CD8-positive, alpha-beta memory T cell (primary cell): ENCODE results near the gene METTL26. TPM values are rescaled to one million over a fixed set of nuclear protein-coding genes. Genes with fewer than 3 reads are reported as not detected.
A peak's percentile ranks its signal among the peaks of the same experiment; 100 is the strongest.

Source experiments
- CTCF ChIA-PET: fragments of 350-600 bp; sonication (Branson Sonifier 250); formaldehyde crosslinking; loops from one replicate; lab custom pipeline; 2021; ENCODE audit warnings: antibody characterized with exemption; lab: Charles Lee
- POLR2A ChIA-PET: fragments of 350-600 bp; sonication (Branson Sonifier 250); formaldehyde crosslinking; loops from one replicate; lab custom pipeline; 2021; ENCODE audit warnings: antibody characterized with exemption; lab: Charles Lee
- DNase-seq, 5 donors: peaks; one replicate each; pipeline versions ENCODE4 v3.0.0 to v3.0.0-alpha.2; 2020 to 2022; ENCODE audit warnings: mixed read lengths in 1 of 5
- H3K27ac ChIP-seq: one replicate; pipeline ENCODE4 v1.7.0; 2013; ENCODE audit warnings: low read depth, mild to moderate bottlenecking, low read length, moderate library complexity
- H3K27me3 ChIP-seq: 2 replicates; pipeline ENCODE4 v1.7.0; 2013; ENCODE audit warnings: low read length, mild to moderate bottlenecking; ENCODE audit not compliant: insufficient read depth, poor library complexity, severe bottlenecking
- H3K36me3 ChIP-seq: 2 replicates; pipeline ENCODE4 v1.7.0; 2013; ENCODE audit warnings: mild to moderate bottlenecking, low read length, moderate library complexity; ENCODE audit not compliant: insufficient read depth
- H3K4me1 ChIP-seq: 2 replicates; pipeline ENCODE4 v1.7.0; 2013; ENCODE audit warnings: mild to moderate bottlenecking, low read length, moderate library complexity; ENCODE audit not compliant: insufficient read depth
- H3K4me3 ChIP-seq: 2 replicates; pipeline ENCODE4 v1.7.0; 2013; ENCODE audit warnings: mild to moderate bottlenecking, low read length
- H3K9me3 ChIP-seq: 2 replicates; pipeline ENCODE4 v1.7.0; 2013; ENCODE audit warnings: mild to moderate bottlenecking, low read length
- H3K27ac Mint-ChIP-seq, 8 donors: one replicate each; pipeline ENCODE4 v1.8.0; 2020 to 2021; ENCODE audit warnings: mixed read lengths in 8 of 8, mild to moderate bottlenecking in 6 of 8, inconsistent platforms in 3 of 8, moderate library complexity in 3 of 8
- H3K27me3 Mint-ChIP-seq, 2 donors: one replicate each; pipeline ENCODE4 v1.8.0; 2020 to 2021; ENCODE audit warnings: mixed read lengths in 2 of 2, mild to moderate bottlenecking in 1 of 2, moderate library complexity in 1 of 2
- H3K36me3 Mint-ChIP-seq, 3 donors: one replicate each; pipeline ENCODE4 v1.8.0; 2020 to 2021; ENCODE audit warnings: mixed read lengths in 3 of 3, inconsistent platforms in 1 of 3, mild to moderate bottlenecking in 1 of 3
- H3K4me1 Mint-ChIP-seq, 3 donors: one replicate each; pipeline ENCODE4 v1.8.0; 2020 to 2021; ENCODE audit warnings: mixed read lengths in 3 of 3, inconsistent platforms in 1 of 3, mild to moderate bottlenecking in 1 of 3
- H3K4me3 Mint-ChIP-seq, 7 donors: one replicate each; pipeline ENCODE4 v1.8.0; 2020 to 2021; ENCODE audit warnings: mixed read lengths in 7 of 7, mild to moderate bottlenecking in 6 of 7, moderate library complexity in 4 of 7, inconsistent platforms in 2 of 7
- H3K9me3 Mint-ChIP-seq, 5 donors: one replicate each; pipeline ENCODE4 v1.8.0; 2020 to 2022; ENCODE audit warnings: mixed read lengths in 5 of 5, mild to moderate bottlenecking in 3 of 5, moderate library complexity in 2 of 5, inconsistent platforms in 1 of 5
- polyA plus RNA-seq: library from polyadenylated mRNA; unstranded; fragments of 300-500 nt; fragmentation: Illumina TruSeq; gene quantifications from one replicate; pipeline ENCODE4 v1.2.3, GENCODE V29; 2021
- total RNA-seq, 2 experiments: library from RNA; stranded (reverse); gene quantifications; one replicate each; pipeline ENCODE4 v1.2.3, GENCODE V29; 2021

Gene METTL26
- total and polyA plus RNA-seq, 3 experiments from 2014 or later = 97.4 to 129 (median 129) TPM

- no peaks in the 10 kb centered on the region for H3K36me3 Mint-ChIP-seq
- Histone ChIP-seq H3K4me1 (no peaks in the 10 kb centered on the region), H3K4me3 (no peak overlapping the region), H3K27ac (no peak overlapping the region), H3K27me3 (no peaks in the 10 kb centered on the region), H3K9me3 (no peaks in the 10 kb centered on the region), H3K36me3 (no peaks in the 10 kb centered on the region)
- H3K4me1 Mint-ChIP-seq = peaks cover 0 to 2% (median 0%) of the 10 kb centered on the region in 3 donors
- ChIA-PET POLR2A (interaction anchor here (0.5 kb wide), 1 partner anchor 21 kb away, joined by 4 read pairs; no protein-coding TSS in a partner anchor), CTCF (no interaction called here)
- H3K9me3 Mint-ChIP-seq = no peaks in the 10 kb centered on the region
- H3K27me3 Mint-ChIP-seq = no peaks in the 10 kb centered on the region
- H3K4me3 Mint-ChIP-seq = peak overlapping the region in 1 of 7 donors; percentile 23
- no peak overlapping the region for H3K27ac Mint-ChIP-seq
- peak; percentile 33 to 68 (median 40) for DNase-seq
Observed at GRCh38 chr16:660459-661183, 24.5 kb upstream of the METTL26 start.

GRCh38 chr16:660132-660458 is 24.0 kb upstream of the METTL26 start:
- DNase-seq = no peak
- Mint-ChIP-seq H3K9me3 (no peaks in the 10 kb centered on the region), H3K36me3 (no peaks in the 10 kb centered on the region), H3K4me3 (no peak overlapping the region), H3K27ac (no peak overlapping the region), H3K27me3 (no peaks in the 10 kb centered on the region), H3K4me1 (peaks cover 0 to 2% (median 0%) of the 10 kb centered on the region in 3 donors)
- no peaks in the 10 kb centered on the region for H3K36me3 ChIP-seq
- H3K4me3 ChIP-seq = no peak overlapping the region
- CTCF ChIA-PET = interaction anchor here (1.2 kb wide), 1 partner anchor 24 kb away, joined by 3 read pairs; the partner anchor contains the start of gene JMJD8
- no peaks in the 10 kb centered on the region for H3K4me1 ChIP-seq
- H3K27me3 ChIP-seq = no peaks in the 10 kb centered on the region
- H3K27ac ChIP-seq = no peak overlapping the region
- no peaks in the 10 kb centered on the region for H3K9me3 ChIP-seq
- POLR2A ChIA-PET = interaction anchor here (0.5 kb wide), 1 partner anchor 20 kb away, joined by 4 read pairs; no protein-coding TSS in a partner anchor

GRCh38 chr16:659618-660017 is 23.5 kb upstream of the METTL26 start:
- DNase-seq = no peak
- no peaks in the 10 kb centered on the region for H3K9me3 ChIP-seq
- H3K4me3 ChIP-seq = no peak overlapping the region
- H3K36me3 ChIP-seq = no peaks in the 10 kb centered on the region
- H3K9me3 Mint-ChIP-seq = no peaks in the 10 kb centered on the region
- CTCF ChIA-PET = interaction anchor here (1.2 kb wide), 1 partner anchor 25 kb away, joined by 3 read pairs; the partner anchor contains the start of gene JMJD8
- H3K36me3 Mint-ChIP-seq = no peaks in the 10 kb centered on the region
- no peaks in the 10 kb centered on the region for H3K4me1 ChIP-seq
- H3K4me3 Mint-ChIP-seq = no peak overlapping the region
- no peaks in the 10 kb centered on the region for H3K27me3 ChIP-seq
- no peak overlapping the region for H3K27ac ChIP-seq
- POLR2A ChIA-PET = interaction anchor here (0.5 kb wide), 1 partner anchor 20 kb away, joined by 4 read pairs; no protein-coding TSS in a partner anchor
- H3K27me3 Mint-ChIP-seq = no peaks in the 10 kb centered on the region
- H3K27ac Mint-ChIP-seq = no peak overlapping the region
- H3K4me1 Mint-ChIP-seq = peaks cover 0 to 2% (median 0%) of the 10 kb centered on the region in 3 donors

GRCh38 chr16:658679-659571 is 22.8 kb upstream of the METTL26 start:
- ChIA-PET POLR2A (no interaction called here), CTCF (interaction anchor here (1.2 kb wide), 1 partner anchor 25 kb away, joined by 3 read pairs; the partner anchor contains the start of gene JMJD8)
- Histone ChIP-seq H3K4me1 (no peaks in the 10 kb centered on the region), H3K27me3 (no peaks in the 10 kb centered on the region), H3K27ac (no peak overlapping the region), H3K9me3 (no peaks in the 10 kb centered on the region), H3K4me3 (no peak overlapping the region), H3K36me3 (no peaks in the 10 kb centered on the region)
- DNase-seq = no peak
- Mint-ChIP-seq H3K4me1 (peaks cover 0 to 2% (median 0%) of the 10 kb centered on the region in 3 donors), H3K27me3 (no peaks in the 10 kb centered on the region), H3K27ac (no peak overlapping the region), H3K9me3 (no peaks in the 10 kb centered on the region), H3K36me3 (no peaks in the 10 kb centered on the region), H3K4me3 (no peak overlapping the region)

- DNase-seq = no peak
- no peak overlapping the region for H3K4me3 Mint-ChIP-seq
- no peaks in the 10 kb centered on the region for H3K36me3 Mint-ChIP-seq
- no peaks in the 10 kb centered on the region for H3K9me3 ChIP-seq
- peaks cover 0 to 2% (median 0%) of the 10 kb centered on the region in 3 donors for H3K4me1 Mint-ChIP-seq
- H3K27me3 Mint-ChIP-seq = no peaks in the 10 kb centered on the region
- no peaks in the 10 kb centered on the region for H3K4me1 ChIP-seq
- H3K9me3 Mint-ChIP-seq = no peaks in the 10 kb centered on the region
- ChIA-PET POLR2A (no interaction called here), CTCF (interaction anchor here (0.9 kb wide), 1 partner anchor 10 kb away, joined by 3 read pairs; the partner anchor contains the start of gene RHOT2)
- no peak overlapping the region for H3K27ac Mint-ChIP-seq
- H3K27me3 ChIP-seq = no peaks in the 10 kb centered on the region
- H3K4me3 ChIP-seq = no peak overlapping the region
- H3K36me3 ChIP-seq = no peaks in the 10 kb centered on the region
- H3K27ac ChIP-seq = no peak overlapping the region
Observed at GRCh38 chr16:657487-657886, 21.4 kb upstream of the METTL26 start.

GRCh38 chr16:654034-654433 is 17.9 kb upstream of the METTL26 start:
- Histone ChIP-seq H3K4me3 (no peak overlapping the region), H3K9me3 (no peaks in the 10 kb centered on the region), H3K27me3 (no peaks in the 10 kb centered on the region), H3K36me3 (no peaks in the 10 kb centered on the region), H3K4me1 (no peaks in the 10 kb centered on the region), H3K27ac (no peak overlapping the region)
- Mint-ChIP-seq H3K4me3 (no peak overlapping the region), H3K27me3 (no peaks in the 10 kb centered on the region), H3K36me3 (no peaks in the 10 kb centered on the region), H3K27ac (no peak overlapping the region), H3K9me3 (no peaks in the 10 kb centered on the region), H3K4me1 (peaks cover 0 to 6% (median 0%) of the 10 kb centered on the region in 3 donors)
- DNase-seq = no peak
- ChIA-PET POLR2A (no interaction called here), CTCF (no interaction called here)

- Mint-ChIP-seq H3K4me1 (peaks cover 0 to 15% (median 5%) of the 10 kb centered on the region in 3 donors), H3K27ac (no peak overlapping the region), H3K9me3 (no peaks in the 10 kb centered on the region), H3K36me3 (no peaks in the 10 kb centered on the region), H3K4me3 (peak overlapping the region in 1 of 7 donors; percentile 60), H3K27me3 (no peaks in the 10 kb centered on the region)
- Histone ChIP-seq H3K27me3 (no peaks in the 10 kb centered on the region), H3K4me3 (no peak overlapping the region), H3K4me1 (peaks cover 11% of the 10 kb centered on the region), H3K27ac (no peak overlapping the region), H3K9me3 (no peaks in the 10 kb centered on the region), H3K36me3 (no peaks in the 10 kb centered on the region)
- POLR2A ChIA-PET = no interaction called here
- CTCF ChIA-PET = interaction anchor here (2.0 kb wide), 1 partner anchor 13 kb away, joined by 6 read pairs; no protein-coding TSS in a partner anchor
- no peak for DNase-seq
Observed at GRCh38 chr16:652454-653305, 16.6 kb upstream of the METTL26 start.
